Naive thymus-derived CD4-positive, alpha-beta T cell (primary cell): ENCODE data around the gene MIER2. TPM values are rescaled to one million over a fixed set of nuclear protein-coding genes. Genes with fewer than 3 reads are reported as not detected.
A peak's percentile ranks its signal among the peaks of the same experiment; 100 is the strongest.

ENCODE experiments used
- ATAC-seq: fragments of 150-1000 bp; cut with Tn5 transposase; 2 replicates; pipeline ENCODE4 v1.10.0; 2021; ENCODE audit warnings: mild to moderate bottlenecking, moderate library complexity
- CTCF ChIA-PET: fragments of 350-600 bp; sonication (Branson Sonifier 250); formaldehyde crosslinking; loops from one replicate; lab custom pipeline; 2021; ENCODE audit warnings: antibody characterized with exemption; lab: Charles Lee
- POLR2A ChIA-PET: fragments of 350-600 bp; sonication (Branson Sonifier 250); formaldehyde crosslinking; loops from one replicate; lab custom pipeline; 2021; ENCODE audit warnings: antibody characterized with exemption, inconsistent platforms; lab: Charles Lee
- DNase-seq, 9 donors: peaks; one replicate each; pipeline versions ENCODE4 v3.0.0 to v3.0.0-alpha.2; 2020 to 2022; ENCODE audit warnings: mixed read lengths in 1 of 9
- H3K27ac ChIP-seq: one replicate; pipeline ENCODE4 v1.7.0; 2013; ENCODE audit warnings: mild to moderate bottlenecking, low read depth, low read length, moderate library complexity
- H3K27me3 ChIP-seq, 2 donors: one replicate each; pipeline ENCODE4 v1.7.0; 2013; ENCODE audit warnings: low read length in 2 of 2, mild to moderate bottlenecking in 2 of 2, moderate library complexity in 2 of 2; ENCODE audit not compliant: control insufficient read depth in 2 of 2, insufficient read depth in 2 of 2
- H3K36me3 ChIP-seq, 3 experiments: 1 replicate in 2 of 3; 2 replicates in 1 of 3; pipeline ENCODE4 v1.7.0; 2013; ENCODE audit warnings: low read length in 3 of 3, mild to moderate bottlenecking in 3 of 3, moderate library complexity in 1 of 3; ENCODE audit not compliant: insufficient read depth in 3 of 3, control insufficient read depth in 2 of 3
- H3K4me1 ChIP-seq, 2 donors: one replicate each; pipeline ENCODE4 v1.7.0; 2013; ENCODE audit warnings: low read length in 2 of 2, mild to moderate bottlenecking in 2 of 2, moderate library complexity in 1 of 2; ENCODE audit not compliant: control insufficient read depth in 2 of 2, insufficient read depth in 2 of 2
- H3K4me3 ChIP-seq: 2 replicates; pipeline ENCODE4 v1.7.0; 2013; ENCODE audit warnings: mild to moderate bottlenecking, low read length
- H3K9me3 ChIP-seq, 3 experiments: 1 replicate in 2 of 3; 2 replicates in 1 of 3; pipeline ENCODE4 v1.7.0; 2013; ENCODE audit warnings: low read length in 3 of 3; ENCODE audit not compliant: control insufficient read depth in 2 of 3
- H3K27ac Mint-ChIP-seq, 9 donors: one replicate each; pipeline ENCODE4 v1.8.0; 2020 to 2022; ENCODE audit warnings: mixed read lengths in 9 of 9, mild to moderate bottlenecking in 8 of 9, moderate library complexity in 5 of 9, inconsistent platforms in 2 of 9
- H3K27me3 Mint-ChIP-seq, 5 donors: one replicate each; pipeline ENCODE4 v1.8.0; 2021 to 2022; ENCODE audit warnings: mixed read lengths in 5 of 5, mild to moderate bottlenecking in 1 of 5
- H3K36me3 Mint-ChIP-seq, 5 donors: one replicate each; pipeline ENCODE4 v1.8.0; 2020 to 2022; ENCODE audit warnings: mixed read lengths in 5 of 5, mild to moderate bottlenecking in 3 of 5, inconsistent platforms in 1 of 5
- H3K4me1 Mint-ChIP-seq, 7 donors: one replicate each; pipeline ENCODE4 v1.8.0; 2020 to 2022; ENCODE audit warnings: mixed read lengths in 7 of 7, mild to moderate bottlenecking in 3 of 7, inconsistent platforms in 1 of 7
- H3K4me3 Mint-ChIP-seq, 10 donors: one replicate each; pipeline ENCODE4 v1.8.0; 2020 to 2022; ENCODE audit warnings: mild to moderate bottlenecking in 10 of 10, mixed read lengths in 10 of 10, moderate library complexity in 6 of 10, inconsistent platforms in 2 of 10
- H3K9me3 Mint-ChIP-seq, 11 donors: one replicate each; pipeline ENCODE4 v1.8.0; 2020 to 2022; ENCODE audit warnings: mixed read lengths in 11 of 11, mild to moderate bottlenecking in 4 of 11, inconsistent platforms in 1 of 11, moderate library complexity in 1 of 11
- intact Hi-C, 2 donors: fragments of 100-400 bp; cut with micrococcal nuclease; formaldehyde crosslinking; loops; one replicate each; pipeline ENCODE4 v1.15.1; 2023
- polyA plus RNA-seq, 2 donors: library from polyadenylated mRNA; unstranded; fragments of 300-500 nt; fragmentation: Illumina TruSeq; gene quantifications; one replicate each; pipeline ENCODE4 v1.2.3, GENCODE V29; 2021
- total RNA-seq, 6 experiments: library from RNA in 5 of 6; stranded (reverse) in 5 of 6; gene quantifications; 1 replicate in 5 of 6; 2 replicates in 1 of 6; pipeline ENCODE4 v1.2.3 and lab custom pipeline; 2021 to 2026

Gene MIER2
- total and polyA plus RNA-seq, 7 experiments from 2014 or later = 3.9 to 24.6 (median 16.4) TPM

- Mint-ChIP-seq H3K4me1 (peaks cover 0 to 23% (median 14%) of the 10 kb centered on the region in 7 donors), H3K4me3 (peak overlapping the region in 5 of 10 donors; percentile 25 to 59 (median 47)), H3K9me3 (peaks cover 0 to 2% (median 0%) of the 10 kb centered on the region in 11 donors), H3K27ac (no peak overlapping the region), H3K36me3 (no peaks in the 10 kb centered on the region), H3K27me3 (peaks cover 25 to 43% (median 29%) of the 10 kb centered on the region in 5 donors)
- intact Hi-C loops = loop anchor here in 1 of 2 donors (2.0 kb wide), 1 partner anchor 216 kb away; no protein-coding TSS in a partner anchor
- H3K36me3 ChIP-seq = no peaks in the 10 kb centered on the region
- ChIA-PET CTCF (interaction anchor here (0.7 to 1.0 kb wide), 2 partner anchors 48 to 238 kb away, joined by 3 read pairs; no protein-coding TSS in a partner anchor), POLR2A (no interaction called here)
- H3K27me3 ChIP-seq = peaks cover 0 to 7% of the 10 kb centered on the region in 2 donors
- no peaks in the 10 kb centered on the region for H3K9me3 ChIP-seq
- H3K27ac ChIP-seq = no peak overlapping the region
- peaks cover 0 to 5% of the 10 kb centered on the region in 2 donors for H3K4me1 ChIP-seq
- DNase-seq (peak in 6 of 9 donors; percentile 18 to 52 (median 30)), ATAC-seq (peak; percentile 74)
- no peak overlapping the region for H3K4me3 ChIP-seq
These were observed 49.5 kb downstream of the MIER2 start for GRCh38 chr19:294946-295686.

DNA sequence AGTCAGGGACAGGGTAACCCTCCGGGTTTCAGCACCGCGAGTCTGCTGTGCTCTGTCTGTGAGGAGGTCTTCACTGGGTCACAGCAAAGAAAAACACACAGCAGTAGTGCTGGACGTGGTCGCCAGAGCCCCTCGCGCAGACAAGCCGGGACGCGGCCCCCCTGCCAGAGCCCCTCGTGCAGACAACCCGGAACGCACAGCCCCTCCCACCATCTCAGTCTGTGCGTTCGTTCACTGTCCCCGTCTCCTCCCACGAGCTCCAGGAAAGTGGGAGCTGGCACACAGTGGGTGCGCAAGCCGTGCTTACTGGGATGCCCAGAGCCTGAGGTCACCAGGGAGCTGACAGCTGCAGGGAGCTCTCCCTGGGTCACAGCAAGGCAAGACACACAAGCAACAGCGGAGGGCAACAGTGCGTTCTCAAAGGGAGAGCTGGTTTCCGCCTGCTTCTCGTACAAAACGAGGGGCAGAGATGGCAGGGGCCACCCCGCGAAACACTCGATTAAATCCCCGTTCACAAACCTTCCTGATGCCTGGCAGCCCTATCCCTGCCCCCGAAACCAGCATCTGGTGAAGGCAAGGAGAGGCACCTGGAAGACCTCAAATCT lies 50.2 kb downstream of the MIER2 start:
- Mint-ChIP-seq H3K9me3 (peaks cover 0 to 2% (median 0%) of the 10 kb centered on the region in 11 donors), H3K27me3 (peaks cover 29 to 49% (median 34%) of the 10 kb centered on the region in 5 donors), H3K4me1 (peaks cover 0 to 27% (median 16%) of the 10 kb centered on the region in 7 donors), H3K27ac (no peak overlapping the region), H3K4me3 (peak overlapping the region in 5 of 10 donors; percentile 25 to 59 (median 47)), H3K36me3 (no peaks in the 10 kb centered on the region)
- Histone ChIP-seq H3K36me3 (no peaks in the 10 kb centered on the region), H3K27ac (no peak overlapping the region), H3K27me3 (peaks cover 0 to 8% of the 10 kb centered on the region in 2 donors), H3K4me3 (no peak overlapping the region), H3K4me1 (peaks cover 0 to 6% of the 10 kb centered on the region in 2 donors), H3K9me3 (no peaks in the 10 kb centered on the region)
- no peak for ATAC-seq
- CTCF ChIA-PET = interaction anchor here (0.7 kb wide), 1 partner anchor 239 kb away, joined by 3 read pairs; no protein-coding TSS in a partner anchor
- POLR2A ChIA-PET = no interaction called here
- intact Hi-C loops = loop anchor here in 1 of 2 donors (2.0 kb wide), 1 partner anchor 216 kb away; no protein-coding TSS in a partner anchor
- no peak for DNase-seq

GRCh38 chr19:293436-294110 lies 51.0 kb downstream of the MIER2 start:
- no peak for ATAC-seq
- H3K27ac Mint-ChIP-seq = no peak overlapping the region
- POLR2A ChIA-PET = no interaction called here

GRCh38 chr19:292951-293350 lies 51.6 kb downstream of the MIER2 start:
- peaks cover 0 to 8% of the 10 kb centered on the region in 2 donors for H3K27me3 ChIP-seq
- peaks cover 0 to 27% (median 16%) of the 10 kb centered on the region in 7 donors for H3K4me1 Mint-ChIP-seq
- ChIA-PET CTCF (no interaction called here), POLR2A (no interaction called here)
- H3K4me1 ChIP-seq = peaks cover 0 to 6% of the 10 kb centered on the region in 2 donors
- H3K36me3 ChIP-seq = no peaks in the 10 kb centered on the region
- no peak for ATAC-seq
- H3K9me3 ChIP-seq = no peaks in the 10 kb centered on the region
- intact Hi-C loops = no loop called here
- peak overlapping the region in 2 of 9 donors; percentile 16 to 49 for H3K27ac Mint-ChIP-seq
- H3K9me3 Mint-ChIP-seq = peaks cover 0 to 2% (median 0%) of the 10 kb centered on the region in 11 donors
- H3K4me3 ChIP-seq = no peak overlapping the region
- H3K4me3 Mint-ChIP-seq = peak overlapping the region in 2 of 10 donors; percentile 34 to 64
- no peak overlapping the region for H3K27ac ChIP-seq
- DNase-seq = no peak
- H3K27me3 Mint-ChIP-seq = peaks cover 44 to 60% (median 49%) of the 10 kb centered on the region in 5 donors
- no peaks in the 10 kb centered on the region for H3K36me3 Mint-ChIP-seq

More at GRCh38 chr19:293436-294110, 51.0 kb downstream of the MIER2 start:
- peaks cover 37 to 56% (median 43%) of the 10 kb centered on the region in 5 donors for H3K27me3 Mint-ChIP-seq
- CTCF ChIA-PET = no interaction called here
- peak overlapping the region in 4 of 10 donors; percentile 3 to 59 (median 26) for H3K4me3 Mint-ChIP-seq
- Histone ChIP-seq H3K36me3 (no peaks in the 10 kb centered on the region), H3K27ac (no peak overlapping the region), H3K27me3 (peaks cover 0 to 8% of the 10 kb centered on the region in 2 donors), H3K4me1 (peaks cover 0 to 6% of the 10 kb centered on the region in 2 donors), H3K9me3 (no peaks in the 10 kb centered on the region), H3K4me3 (no peak overlapping the region)
- peaks cover 0 to 27% (median 16%) of the 10 kb centered on the region in 7 donors for H3K4me1 Mint-ChIP-seq
- intact Hi-C loops = loop anchor here in 1 of 2 donors (2.0 kb wide), 1 partner anchor 217 kb away; no protein-coding TSS in a partner anchor
- no peaks in the 10 kb centered on the region for H3K36me3 Mint-ChIP-seq
- H3K9me3 Mint-ChIP-seq = peaks cover 0 to 2% (median 0%) of the 10 kb centered on the region in 11 donors
- DNase-seq = no peak

DNA sequence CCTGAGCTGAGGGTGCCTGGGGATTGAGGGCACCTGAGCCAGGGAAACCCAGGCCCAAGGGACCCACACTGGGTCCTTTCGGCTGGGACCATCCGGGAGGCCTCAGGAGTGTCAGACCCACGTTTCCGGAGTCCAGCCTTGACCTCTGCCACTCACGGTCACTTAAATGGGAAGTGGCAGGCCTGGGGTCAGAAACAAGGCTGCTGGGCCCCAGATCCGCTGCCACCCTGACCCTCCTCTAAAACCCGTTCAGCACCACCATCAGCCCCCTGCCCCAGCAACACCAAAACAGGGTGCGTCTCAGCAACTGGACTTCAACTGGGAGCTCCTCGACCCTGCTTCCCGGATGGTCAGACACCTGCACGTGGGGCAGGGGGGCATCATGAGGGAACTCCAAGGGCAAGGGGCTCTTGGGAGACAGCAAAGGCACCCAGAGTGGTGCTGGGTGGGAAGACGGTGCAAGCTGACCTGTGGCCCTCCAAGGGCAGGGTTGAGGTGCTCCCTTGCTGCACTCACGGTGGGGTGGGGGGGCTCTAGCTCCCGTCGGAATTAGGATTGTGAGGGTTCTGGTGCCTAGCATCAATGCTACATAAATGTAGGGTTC lies 52.2 kb downstream of the MIER2 start:
- no peaks in the 10 kb centered on the region for H3K9me3 ChIP-seq
- Mint-ChIP-seq H3K9me3 (peaks cover 0 to 2% (median 0%) of the 10 kb centered on the region in 11 donors), H3K36me3 (no peaks in the 10 kb centered on the region), H3K27ac (peak overlapping the region in 1 of 9 donors; percentile 16), H3K27me3 (peaks cover 44 to 60% (median 49%) of the 10 kb centered on the region in 5 donors), H3K4me1 (peaks cover 0 to 27% (median 16%) of the 10 kb centered on the region in 7 donors), H3K4me3 (peak overlapping the region in 1 of 10 donors; percentile 64)
- no peak overlapping the region for H3K27ac ChIP-seq
- DNase-seq = no peak
- peaks cover 0 to 6% of the 10 kb centered on the region in 2 donors for H3K4me1 ChIP-seq
- intact Hi-C loops = no loop called here
- ChIA-PET POLR2A (no interaction called here), CTCF (no interaction called here)
- peaks cover 0 to 8% of the 10 kb centered on the region in 2 donors for H3K27me3 ChIP-seq
- H3K36me3 ChIP-seq = no peaks in the 10 kb centered on the region
- no peak overlapping the region for H3K4me3 ChIP-seq
- ATAC-seq = no peak
